Psoas muscle (tissue), 8 donors: ENCODE data around the gene ANGPT4. TPM values are rescaled to one million over a fixed set of nuclear protein-coding genes. Genes with fewer than 3 reads are reported as not detected.

Source experiments
- ATAC-seq, 4 donors: fragments of 200-7000 bp; cut with Tn5 transposase; one replicate each; pipeline ENCODE4 v1.9.1; 2020; ENCODE audit warnings: moderate library complexity in 3 of 4, mild to moderate bottlenecking in 2 of 4
- DNase-seq, 2 donors: peaks; one replicate each; pipeline ENCODE4 v3.0.0-alpha.2; 2020
- H3K27ac ChIP-seq: fragments of 200-600 bp; one replicate; pipeline ENCODE4 v1.8.0; 2022
- H3K27me3 ChIP-seq, 3 donors: fragments of 200-600 bp in 1 of 3; one replicate each; pipeline versions ENCODE4 v1.6.1 to v1.8.0; 2013 to 2022; ENCODE audit warnings: low read length in 2 of 3, mild to moderate bottlenecking in 2 of 3, moderate library complexity in 1 of 3; ENCODE audit not compliant: insufficient read depth in 3 of 3
- H3K36me3 ChIP-seq, 2 donors: fragments of 200-600 bp in 1 of 2; one replicate each; pipeline versions ENCODE4 v1.6.1 to v1.8.0; 2013 to 2022; ENCODE audit warnings: low read depth in 1 of 2, mild to moderate bottlenecking in 1 of 2, moderate library complexity in 1 of 2; ENCODE audit not compliant: insufficient read depth in 1 of 2
- H3K4me1 ChIP-seq: fragments of 200-600 bp; one replicate; pipeline ENCODE4 v1.8.0; 2022
- H3K4me3 ChIP-seq: fragments of 200-600 bp; one replicate; pipeline ENCODE4 v1.8.0; 2022; ENCODE audit warnings: mild to moderate bottlenecking
- H3K9me3 ChIP-seq: fragments of 200-600 bp; one replicate; pipeline ENCODE4 v1.8.0; 2022
- CTCF ChIP-seq: fragments of 200-600 bp; IDR thresholded peaks from one replicate; pipeline ENCODE4 v1.8.0; 2022; ENCODE audit warnings: antibody characterized with exemption
- WGBS, 3 donors: extraction: QIAGEN DNeasy Blood & Tissue Kit; methylation state at CpG; one replicate each; pipeline versions ENCODE4 v1.1.6 to v1.1.7; 2013; 5-methylcytosine and 5-hydroxymethylcytosine counted together
- intact Hi-C, 2 donors: fragments of 100-400 bp; cut with DNase I; formaldehyde crosslinking; loops; one replicate each; pipeline versions ENCODE4 v1.11.0 to v1.14.2; 2022
- polyA plus RNA-seq, 3 donors: library from polyadenylated mRNA; stranded (reverse); fragments of 200-250 nt; gene quantifications; one replicate each; pipeline ENCODE4 v1.2.3, GENCODE V29; 2013
- total RNA-seq, 4 donors: library from RNA; stranded (reverse); fragmentation: NEBNext Ultra II Directional in 2 of 4; extraction: Animal tissue kit (Norgen Biotek cat#: 25700) in 2 of 4; gene quantifications; one replicate each; pipeline versions ENCODE4 v1.2.1 to v1.2.4, GENCODE V29; 2021 to 2023
- donor health status: healthy with polysubstance abuse.
- donor health status: DM: no; HTN: no; CAD: no; lungs with moderate emphysema.
- donor health status: Bipolar disorder and iron deficiency.
- donor health status: healthy.
- donor health status: DM: yes; HTN: yes; CAD: no.
- donor health status: DM: no; HTN: no; CAD: no.
- donor health status: DM: no; HTN: no; CAD: no.
- donor health status: DM: yes; HTN: yes; CAD: no.

ANGPT4 gene
- total and polyA plus RNA-seq, 7 donors = 0.03 to 0.14 (median 0.06) TPM; not detected in 2

GRCh38 chr20:824490-824889 lies 91.6 kb downstream of the ANGPT4 start:
- Histone ChIP-seq H3K27ac (no peak overlapping the region), H3K27me3 (no peaks in the 10 kb centered on the region), H3K4me3 (no peak overlapping the region), H3K36me3 (no peaks in the 10 kb centered on the region), H3K9me3 (no peaks in the 10 kb centered on the region), H3K4me1 (peaks cover 53% of the 10 kb centered on the region)
- WGBS, 3 donors = 74 to 95% (median 85%) methylated on average over 4 of the region's 4 CpGs
- DNase-seq = no peak
- intact Hi-C loops = no loop called here
- peak in 3 of 4 donors; percentile 31 to 56 (median 33) for ATAC-seq
- no peak for TF ChIP-seq CTCF

GRCh38 chr20:823574-823902 lies 92.6 kb downstream of the ANGPT4 start:
- H3K4me1 ChIP-seq = peaks cover 46% of the 10 kb centered on the region
- no peak for DNase-seq
- intact Hi-C loops = no loop called here
- no peaks in the 10 kb centered on the region for H3K27me3 ChIP-seq
- peak in 3 of 4 donors; percentile 30 to 61 (median 50) for ATAC-seq
- no peak overlapping the region for H3K4me3 ChIP-seq
- H3K36me3 ChIP-seq = no peaks in the 10 kb centered on the region
- H3K27ac ChIP-seq = no peak overlapping the region
- TF ChIP-seq CTCF = no peak
- WGBS, 3 donors = 48 to 57% (median 56%) methylated on average over 4 of the region's 4 CpGs
- H3K9me3 ChIP-seq = no peaks in the 10 kb centered on the region

GRCh38 chr20:822651-823573 lies 93.2 kb downstream of the ANGPT4 start:
- Histone ChIP-seq H3K9me3 (no peaks in the 10 kb centered on the region), H3K27ac (no peak overlapping the region), H3K27me3 (no peaks in the 10 kb centered on the region), H3K4me1 (peaks cover 46% of the 10 kb centered on the region), H3K4me3 (no peak overlapping the region), H3K36me3 (no peaks in the 10 kb centered on the region)
- 71 to 78% (median 77%) methylated on average over 11 to 12 of the region's 12 CpGs for WGBS, 3 donors
- intact Hi-C loops = no loop called here
- DNase-seq = no peak
- no peak for TF ChIP-seq CTCF
- ATAC-seq = no peak

- TF ChIP-seq CTCF = no peak
- peaks cover 43% of the 10 kb centered on the region for H3K4me1 ChIP-seq
- DNase-seq (no peak), ATAC-seq (peak in 3 of 4 donors; percentile 12 to 28 (median 18))
- 58 to 68% (median 62%) methylated on average over 3 of the region's 3 CpGs for WGBS, 3 donors
- intact Hi-C loops = no loop called here
- peak overlapping the region; percentile 76 for H3K27ac ChIP-seq
- H3K4me3 ChIP-seq = no peak overlapping the region
- no peaks in the 10 kb centered on the region for H3K9me3 ChIP-seq
- no peaks in the 10 kb centered on the region for H3K27me3 ChIP-seq
- H3K36me3 ChIP-seq = no peaks in the 10 kb centered on the region
These were observed 94.4 kb downstream of the ANGPT4 start for GRCh38 chr20:821731-822065.
